H1 (cell line): ENCODE results near the gene MAP7. TPM values are rescaled to one million over a fixed set of nuclear protein-coding genes. Genes with fewer than 3 reads are reported as not detected.
"Not testable (repeated sequence)": the region's sequence is repeated elsewhere in the genome, so short reads cannot be mapped to it uniquely, and the experiment has no call there.

Experiments used
- CTCF ChIA-PET: fragments of 300-600 bp; sonication (Branson Sonifier 250); formaldehyde crosslinking; loops from one replicate; lab custom pipeline; 2021; ENCODE audit not compliant: partially characterized antibody; lab: Charles Lee
- POLR2A ChIA-PET: fragments of 300-600 bp; sonication (Branson Sonifier 250); formaldehyde crosslinking; loops from one replicate; lab custom pipeline; 2021; ENCODE audit warnings: inconsistent platforms; ENCODE audit not compliant: partially characterized antibody; lab: Charles Lee
- DNase-seq, 2 experiments: peaks; one replicate each; pipeline versions ENCODE4 v3.0.0 to v3.0.0-alpha.2; 2010 to 2022; ENCODE audit warnings: low spot score in 2 of 2, low read depth in 1 of 2, mixed read lengths in 1 of 2
- FAIRE-seq: peaks from 2 replicates; lab custom pipeline; 2011; peaks lifted over from hg19 to GRCh38; lab: Jason Lieb, UNC
- H2AFZ ChIP-seq: 2 replicates; pipeline ENCODE4 v1.8.1; 2012; ENCODE audit warnings: low read length, inconsistent platforms
- H2AK5ac ChIP-seq: 2 replicates; pipeline ENCODE4 v1.6.1; 2013; ENCODE audit warnings: low read depth, low read length
- H2BK120ac ChIP-seq: replicated peaks from 2 replicates; pipeline ENCODE3; 2013; ENCODE audit warnings: low read depth, low read length, inconsistent platforms
- H2BK12ac ChIP-seq: 2 replicates; pipeline ENCODE4 v1.6.1; 2013; ENCODE audit warnings: low read depth, low read length
- H2BK15ac ChIP-seq: 2 replicates; pipeline ENCODE4 v1.6.1; 2013; ENCODE audit warnings: low read length
- H2BK20ac ChIP-seq: 2 replicates; pipeline ENCODE4 v1.6.1; 2013; ENCODE audit warnings: low read length
- H2BK5ac ChIP-seq: 2 replicates; pipeline ENCODE4 v1.6.1; 2013; ENCODE audit warnings: low read depth, low read length
- H3K14ac ChIP-seq: 2 replicates; pipeline ENCODE4 v1.6.1; 2013; ENCODE audit warnings: inconsistent platforms; ENCODE audit not compliant: insufficient read length
- H3K18ac ChIP-seq: 2 replicates; pipeline ENCODE4 v1.6.1; 2013; ENCODE audit warnings: low read length; ENCODE audit errors: extremely low read depth
- H3K23ac ChIP-seq: 2 replicates; pipeline ENCODE4 v1.6.1; 2013; ENCODE audit warnings: inconsistent platforms; ENCODE audit not compliant: insufficient read length
- H3K23me2 ChIP-seq: 2 replicates; pipeline ENCODE4 v1.6.1; 2013; ENCODE audit warnings: low read depth, low read length
- H3K27ac ChIP-seq: 2 replicates; pipeline ENCODE4 v1.6.1; 2011; ENCODE audit warnings: low read depth, low read length, inconsistent platforms
- H3K27me3 ChIP-seq, 4 experiments: replicated peaks in 1 of 4; 1 replicate in 1 of 4; 2 replicates in 3 of 4; pipeline versions ENCODE4 v1.6.1 to v1.8.1; 2011 to 2013; ENCODE audit warnings: low read length in 3 of 4, mild to moderate bottlenecking in 3 of 4, inconsistent platforms in 2 of 4, mixed read lengths in 2 of 4, moderate library complexity in 1 of 4; ENCODE audit not compliant: control insufficient read depth in 3 of 4, insufficient read depth in 3 of 4; ENCODE audit errors: extremely low read depth in 1 of 4
- H3K36me3 ChIP-seq, 4 experiments: 2 replicates each; pipeline versions ENCODE4 v1.6.1 to v1.8.1; 2011 to 2013; ENCODE audit warnings: mild to moderate bottlenecking in 4 of 4, low read length in 3 of 4, moderate library complexity in 2 of 4, control low read depth in 1 of 4, inconsistent platforms in 1 of 4; ENCODE audit not compliant: insufficient read depth in 4 of 4, control insufficient read depth in 2 of 4
- H3K4ac ChIP-seq: replicated peaks from 2 replicates; pipeline ENCODE3; 2013; ENCODE audit warnings: low read length, low read depth, mixed read lengths, inconsistent platforms; ENCODE audit not compliant: insufficient read length
- H3K4me1 ChIP-seq, 4 experiments: replicated peaks in 1 of 4; 1 replicate in 1 of 4; 2 replicates in 3 of 4; pipeline versions ENCODE4 v1.6.1 to v1.8.1; 2011 to 2013; ENCODE audit warnings: low read length in 3 of 4, inconsistent platforms in 2 of 4, mixed read lengths in 1 of 4; ENCODE audit not compliant: insufficient read depth in 4 of 4, control insufficient read depth in 3 of 4
- H3K4me2 ChIP-seq, 2 experiments: 2 replicates each; pipeline versions ENCODE4 v1.6.1 to v1.8.1; 2011 to 2013; ENCODE audit warnings: low read depth in 2 of 2, low read length in 2 of 2, control low read depth in 1 of 2, inconsistent platforms in 1 of 2, mild to moderate bottlenecking in 1 of 2; ENCODE audit not compliant: insufficient read depth in 1 of 2
- H3K4me3 ChIP-seq, 4 experiments: fragments of 200-600, 300-600 bp in 1 of 4; sonication (generic), shearing (Covaris generic), sonication (Bioruptor Twin) in 1 of 4; 2 replicates each; pipeline versions ENCODE4 v1.5.1 to v1.8.1; 2011 to 2016; ENCODE audit warnings: low read length in 4 of 4, low read depth in 3 of 4, control low read depth in 2 of 4, inconsistent platforms in 2 of 4, mild to moderate bottlenecking in 2 of 4, mixed read lengths in 1 of 4, moderate library complexity in 1 of 4; ENCODE audit not compliant: insufficient read depth in 2 of 4; ENCODE audit errors: extremely low read depth in 1 of 4
- H3K56ac ChIP-seq: replicated peaks from 2 replicates; pipeline ENCODE3; 2013; ENCODE audit warnings: low read depth, mild to moderate bottlenecking, mixed read lengths, low read length, inconsistent platforms; ENCODE audit not compliant: insufficient read length
- H3K79me1 ChIP-seq: 2 replicates; pipeline ENCODE4 v1.6.1; 2013; ENCODE audit warnings: low read depth, low read length, control low read depth
- H3K79me2 ChIP-seq, 2 experiments: 2 replicates each; pipeline versions ENCODE4 v1.6.1 to v1.8.1; 2012 to 2013; ENCODE audit warnings: low read length in 2 of 2, mild to moderate bottlenecking in 2 of 2, inconsistent platforms in 1 of 2; ENCODE audit not compliant: insufficient read depth in 2 of 2, control insufficient read depth in 1 of 2
- H3K9ac ChIP-seq, 4 experiments: replicated peaks in 1 of 4; 1 replicate in 1 of 4; 2 replicates in 3 of 4; pipeline versions ENCODE4 v1.6.1 to v1.8.1; 2011 to 2013; ENCODE audit warnings: low read depth in 3 of 4, low read length in 3 of 4, control low read depth in 2 of 4, mild to moderate bottlenecking in 2 of 4, moderate library complexity in 2 of 4, inconsistent platforms in 1 of 4; ENCODE audit errors: extremely low read depth in 1 of 4
- H3K9me3 ChIP-seq, 2 experiments: 2 replicates each; pipeline versions ENCODE4 v1.6.1 to v1.8.1; 2012 to 2013; ENCODE audit warnings: mild to moderate bottlenecking in 2 of 2, moderate library complexity in 2 of 2, control low read depth in 1 of 2, inconsistent platforms in 1 of 2, low read depth in 1 of 2, low read length in 1 of 2, mixed read lengths in 1 of 2; ENCODE audit not compliant: insufficient read depth in 2 of 2
- H4K20me1 ChIP-seq, 2 experiments: replicated peaks in 1 of 2; 2 replicates each; pipeline versions ENCODE3 to v1.8.1; 2011 to 2013; ENCODE audit warnings: inconsistent platforms in 2 of 2, low read length in 2 of 2, mild to moderate bottlenecking in 1 of 2; ENCODE audit not compliant: insufficient read depth in 2 of 2, control insufficient read depth in 1 of 2
- H4K5ac ChIP-seq: 2 replicates; pipeline ENCODE4 v1.6.1; 2013; ENCODE audit warnings: low read length, low read depth, mixed read lengths, inconsistent platforms; ENCODE audit not compliant: insufficient read length
- H4K8ac ChIP-seq: 2 replicates; pipeline ENCODE4 v1.8.0; 2013; ENCODE audit warnings: mild to moderate bottlenecking, moderate library complexity, low read length, inconsistent platforms; ENCODE audit not compliant: insufficient read depth; ENCODE audit errors: extremely low read depth
- H4K91ac ChIP-seq: replicated peaks from 2 replicates; pipeline ENCODE3; 2013; ENCODE audit warnings: low read length, mixed read lengths, inconsistent platforms; ENCODE audit not compliant: insufficient read length
- BRCA1 ChIP-seq: IDR thresholded peaks from 2 replicates; pipeline ENCODE4 v1.6.1; 2012; ENCODE audit warnings: low read depth, low read length, improper control_type of control experiment
- WGBS, 2 experiments: shearing (Covaris generic) in 1 of 2; methylation state at CpG; one replicate each; pipeline versions ENCODE4 v1.1.6 to v1.1.7; 2013 to 2015; ENCODE audit warnings: low lambda C conversion rate in 2 of 2, mixed read lengths in 2 of 2, inconsistent platforms in 1 of 2, low coverage in 1 of 2, missing lambda C conversion rate in 1 of 2; ENCODE audit not compliant: insufficient replicate concordance in 2 of 2, insufficient coverage in 1 of 2, insufficient read length in 1 of 2; ENCODE audit errors: extremely low coverage in 1 of 2, missing lambda C conversion rate in 1 of 2; 5-methylcytosine and 5-hydroxymethylcytosine counted together
- polyA plus RNA-seq, 7 experiments: library from polyadenylated mRNA; depleted of rRNA in 3 of 7; stranded (reverse) in 5 of 7; unstranded in 2 of 7; fragments of >200 nt in 5 of 7; fragments of 200-250 nt in 2 of 7; gene quantifications; 1 replicate in 5 of 7; 2 replicates in 1 of 7; 4 replicates in 1 of 7; pipeline versions ENCODE4 v1.2.1 to v1.2.3, GENCODE V29; 2011 to 2013; ENCODE audit warnings: missing spikeins in 2 of 7, mixed read lengths in 2 of 7
- total RNA-seq: library from RNA; stranded (reverse); fragmentation: NEBNext Ultra II Directional; extraction: Animal tissue kit (Norgen Biotek cat#: 25700); gene quantifications from 2 replicates; pipeline ENCODE4 v1.2.1, GENCODE V29; 2021

MAP7 gene
- total and polyA plus RNA-seq, 2 of the 8 experiments (the other 6 are each of a cell fraction or from before 2014, with no cell fraction given) = 13.5 to 66.9 TPM

DNA sequence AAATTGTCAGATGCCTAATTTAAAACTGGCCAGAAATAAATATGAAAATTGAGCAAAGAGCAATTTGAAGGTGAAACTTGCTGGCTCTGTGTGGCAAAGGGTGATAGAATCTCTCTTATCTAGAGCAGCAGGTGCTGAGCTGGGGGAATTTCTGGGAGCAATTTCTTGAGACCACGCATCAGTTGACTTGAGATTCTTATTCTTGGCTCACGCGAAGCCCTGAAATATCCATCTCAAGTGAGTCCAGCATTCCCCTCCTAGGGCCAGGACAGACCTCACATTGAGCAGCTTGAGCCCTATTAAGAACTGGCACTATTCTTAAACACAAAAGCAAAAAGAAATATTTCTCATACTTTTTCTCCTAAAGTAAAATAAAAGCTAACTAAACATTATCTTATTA, 66.3 kb downstream of the MAP7 start:
- no peak overlapping the region for H2BK5ac ChIP-seq
- H3K79me1 ChIP-seq = no peaks in the 10 kb centered on the region
- no peak overlapping the region for H3K23ac ChIP-seq
- no peaks in the 10 kb centered on the region; a peak in 1 of 7 replicates for H3K4me1 ChIP-seq
- H4K20me1 ChIP-seq = no peaks in the 10 kb centered on the region
- no peak overlapping the region for H2BK12ac ChIP-seq
- no peak for TF ChIP-seq BRCA1
- no peak overlapping the region for H3K18ac ChIP-seq
- H3K4me2 ChIP-seq = no peak overlapping the region
- no peak overlapping the region for H3K4me3 ChIP-seq
- H3K23me2 ChIP-seq = no peaks in the 10 kb centered on the region
- no peak overlapping the region for H4K91ac ChIP-seq
- no peaks in the 10 kb centered on the region for H3K36me3 ChIP-seq
- H3K27me3 ChIP-seq = no peaks in the 10 kb centered on the region
- H2BK120ac ChIP-seq = no peak overlapping the region
- ChIA-PET CTCF (interaction anchor here (0.6 to 1.3 kb wide), 2 partner anchors 9 to 1543 kb away, joined by 3 read pairs; no protein-coding TSS in a partner anchor), POLR2A (no interaction called here)
- H3K9ac ChIP-seq = no peak overlapping the region
- no peak overlapping the region for H3K4ac ChIP-seq
- no peak overlapping the region for H3K56ac ChIP-seq
- H2BK20ac ChIP-seq = no peak overlapping the region
- no peak overlapping the region for H3K27ac ChIP-seq
- peaks cover 0 to 5% of the 10 kb centered on the region in 2 experiments; a peak in 1 of 4 replicates for H3K9me3 ChIP-seq
- WGBS, 2 experiments = 86% methylated on average over 3 of the region's 3 CpGs; no CpG with 5 or more reads in 1 of the 2 experiments
- H3K14ac ChIP-seq = no peak overlapping the region
- FAIRE-seq = no peak
- H3K79me2 ChIP-seq = peaks cover 0 to 79% of the 10 kb centered on the region in 2 experiments; a peak in 2 of 4 replicates
- H2AFZ ChIP-seq = no peak overlapping the region
- H2AK5ac ChIP-seq = no peak overlapping the region
- no peak overlapping the region for H4K8ac ChIP-seq
- DNase-seq = no peak
- no peak overlapping the region for H2BK15ac ChIP-seq
- no peak overlapping the region for H4K5ac ChIP-seq

DNA sequence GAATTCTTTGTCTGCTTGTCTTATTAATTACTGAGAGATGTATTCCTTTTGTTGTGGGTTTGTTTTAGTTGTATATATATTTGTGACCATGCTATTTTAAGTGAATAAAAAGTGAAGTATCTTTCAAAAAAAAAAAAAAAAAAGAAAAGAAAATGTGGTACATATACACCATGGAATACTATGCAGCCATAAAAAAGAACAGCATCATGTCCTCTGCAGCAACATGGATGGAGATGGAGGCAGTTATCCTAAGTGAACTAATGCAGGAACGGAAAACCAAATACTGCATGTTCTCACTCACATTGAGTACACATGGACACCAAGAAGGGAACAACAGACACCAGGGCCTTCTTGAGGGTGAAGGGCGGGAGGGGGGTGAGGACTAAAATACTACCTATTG, 67.2 kb downstream of the MAP7 start:
- H3K79me1 ChIP-seq, DNase-seq, H3K27ac ChIP-seq, H4K8ac ChIP-seq, H3K4me1 ChIP-seq, H4K91ac ChIP-seq, H2BK12ac ChIP-seq, POLR2A ChIA-PET, H3K36me3 ChIP-seq, H3K56ac ChIP-seq, H2BK5ac ChIP-seq, H2BK120ac ChIP-seq, H3K4me3 ChIP-seq, FAIRE-seq, H3K23ac ChIP-seq, H2AFZ ChIP-seq, H3K4ac ChIP-seq, H2BK20ac ChIP-seq, H2BK15ac ChIP-seq, H3K23me2 ChIP-seq, H2AK5ac ChIP-seq, H3K9me3 ChIP-seq, H3K14ac ChIP-seq, H3K18ac ChIP-seq, CTCF ChIA-PET, H4K5ac ChIP-seq, H3K27me3 ChIP-seq, H3K9ac ChIP-seq, H4K20me1 ChIP-seq, H3K4me2 ChIP-seq: not testable (repeated sequence)
- H3K79me2 ChIP-seq = peaks cover 0 to 83% of the 10 kb centered on the region in 2 experiments; a peak in 2 of 4 replicates
- WGBS, 2 experiments = 96% methylated on average over 2 of the region's 2 CpGs; no CpG with 5 or more reads in 1 of the 2 experiments
